Epidermal melanocyte (primary cell): ENCODE measurements around the gene C16orf95.
A peak's percentile ranks its signal among the peaks of the same experiment; 100 is the strongest.

Experiments used
- DNase-seq: peaks from one replicate; pipeline ENCODE4 v3.0.0; 2011; ENCODE audit warnings: low spot score; ENCODE audit not compliant: insufficient read length

The C16orf95 gene

GRCh38 chr16:87332150-87332549 is 15.0 kb upstream of the C16orf95 start:
- DNase-seq: no peak

GRCh38 chr16:87331241-87331801 is 14.1 kb upstream of the C16orf95 start:
- DNase-seq: no peak

- no peak for DNase-seq
Measured at GRCh38 chr16:87330646-87331045, 13.5 kb upstream of the C16orf95 start.

- no peak for DNase-seq
Measured at GRCh38 chr16:87330257-87330624, 13.0 kb upstream of the C16orf95 start.

- DNase-seq: no peak
Measured at GRCh38 chr16:87329436-87330256, 12.5 kb upstream of the C16orf95 start.

- no peak for DNase-seq
Measured at GRCh38 chr16:87328846-87329245, 11.7 kb upstream of the C16orf95 start.

GRCh38 chr16:87327798-87328495 is 10.8 kb upstream of the C16orf95 start:
- DNase-seq: no peak

GRCh38 chr16:87326151-87326571 is 9.0 kb upstream of the C16orf95 start:
- DNase-seq: no peak

GRCh38 chr16:87325423-87325858 is 8.2 kb upstream of the C16orf95 start:
- DNase-seq: no peak

GRCh38 chr16:87324411-87325275 is 7.5 kb upstream of the C16orf95 start:
- DNase-seq: peak; percentile 84

- no peak for DNase-seq
Measured at GRCh38 chr16:87323727-87324410, 6.7 kb upstream of the C16orf95 start.

GRCh38 chr16:87322833-87323726 is 5.9 kb upstream of the C16orf95 start:
- DNase-seq: no peak

GRCh38 chr16:87322360-87322759 is 5.2 kb upstream of the C16orf95 start:
- DNase-seq: no peak

- DNase-seq: no peak
Measured at GRCh38 chr16:87321336-87322107, 4.3 kb upstream of the C16orf95 start.

- no peak for DNase-seq
Measured at GRCh38 chr16:87320510-87321227, 3.5 kb upstream of the C16orf95 start.

GRCh38 chr16:87319997-87320491 is 2.9 kb upstream of the C16orf95 start:
- DNase-seq: no peak

- no peak for DNase-seq
Measured at GRCh38 chr16:87319011-87319410, 1.8 kb upstream of the C16orf95 start.
